ENCODE results near the gene KMT2C.
"Not testable (repeated sequence)": the region's sequence is repeated elsewhere in the genome, so short reads cannot be mapped to it uniquely, and the experiment has no call there.

The KMT2C gene

DNA sequence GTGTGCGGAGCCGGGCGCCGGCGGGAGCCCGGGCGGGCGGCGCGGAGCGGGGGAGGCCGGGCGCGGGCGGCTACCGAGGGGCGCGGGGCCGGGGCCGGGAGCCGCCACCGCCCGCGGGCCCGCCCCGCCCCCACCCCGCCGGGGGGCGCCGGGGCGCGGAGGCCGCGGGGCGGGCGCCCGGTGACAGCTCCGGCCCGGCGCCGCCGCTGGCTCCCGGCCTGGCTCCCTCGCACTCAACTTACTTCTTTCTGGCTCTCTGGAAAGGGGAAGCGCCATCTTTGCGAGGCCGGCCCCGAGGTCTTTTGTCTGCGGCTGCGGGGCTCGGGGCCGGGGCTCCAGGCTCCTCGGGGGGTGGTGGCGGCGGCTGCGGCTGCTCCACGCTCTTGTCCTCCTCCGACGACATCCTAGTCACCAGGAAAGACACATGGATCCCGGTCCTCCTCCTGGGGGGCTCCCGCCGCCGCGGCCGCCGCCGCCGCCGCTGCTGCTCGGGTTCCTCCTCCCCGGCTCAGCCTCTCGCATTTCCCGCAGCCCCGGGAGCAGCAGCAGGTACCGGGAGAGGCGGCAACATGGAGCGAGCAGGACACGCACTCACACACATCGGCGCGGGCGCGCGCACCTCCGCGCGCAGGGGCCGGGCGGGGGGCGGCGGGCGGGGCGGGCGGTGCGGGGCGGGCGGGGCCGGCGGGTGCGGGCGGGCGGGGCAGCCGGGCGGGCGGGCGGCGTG is at the start of gene KMT2C:
Gene KMT2C (minus strand): TSS at position 620 of the 727 bp plus-strand sequence. CDS start 217 bp downstream, at position 403.
- peak; percentile 58 for DNase-seq (ENCODE audit: low spot score)

- no peak for DNase-seq (ENCODE audit: low spot score)
Measured at GRCh38 chr7:152481082-152481481, 45.3 kb upstream of the KMT2C start.

DNA sequence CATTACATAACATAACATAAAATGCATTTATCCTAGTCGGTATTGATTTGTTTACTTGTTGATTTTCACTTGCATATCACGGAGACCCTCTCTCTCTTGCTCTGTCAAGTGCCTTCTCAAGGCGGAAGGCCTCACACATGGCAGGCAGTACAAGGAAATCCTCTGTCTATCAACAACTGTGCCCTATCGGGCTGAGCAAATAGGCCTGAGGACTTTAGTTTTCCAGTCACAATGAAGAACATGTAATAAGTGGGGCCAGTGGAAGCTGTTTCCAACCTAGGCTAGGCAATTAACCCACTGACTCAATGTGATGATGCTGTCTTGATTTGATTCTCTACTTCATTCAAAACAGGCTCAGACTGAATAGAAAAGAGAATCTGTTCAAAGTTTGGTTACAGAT is 44.9 kb upstream of the KMT2C start:
- DNase-seq (ENCODE audit: low spot score) = no peak

DNA sequence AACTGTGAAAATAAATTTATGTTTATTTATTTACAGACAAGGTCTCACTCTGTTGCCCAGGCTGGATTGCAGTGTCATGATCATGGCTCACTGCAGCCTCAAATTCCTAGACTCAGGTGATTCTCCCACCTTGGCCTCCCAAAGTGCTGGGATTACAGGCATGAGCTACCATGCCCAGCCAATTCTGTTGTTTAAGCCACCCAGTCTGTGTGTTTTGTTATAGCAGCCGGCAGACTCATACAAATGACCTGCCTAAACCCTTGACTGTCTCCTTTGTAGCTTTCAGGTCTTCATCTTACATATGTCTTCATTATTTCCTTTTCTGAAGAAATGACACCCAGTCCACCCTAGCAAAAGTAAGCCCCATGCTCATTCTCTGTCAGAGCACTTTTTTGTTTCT is 43.8 kb upstream of the KMT2C start:
- DNase-seq (ENCODE audit: low spot score) = no peak

DNA sequence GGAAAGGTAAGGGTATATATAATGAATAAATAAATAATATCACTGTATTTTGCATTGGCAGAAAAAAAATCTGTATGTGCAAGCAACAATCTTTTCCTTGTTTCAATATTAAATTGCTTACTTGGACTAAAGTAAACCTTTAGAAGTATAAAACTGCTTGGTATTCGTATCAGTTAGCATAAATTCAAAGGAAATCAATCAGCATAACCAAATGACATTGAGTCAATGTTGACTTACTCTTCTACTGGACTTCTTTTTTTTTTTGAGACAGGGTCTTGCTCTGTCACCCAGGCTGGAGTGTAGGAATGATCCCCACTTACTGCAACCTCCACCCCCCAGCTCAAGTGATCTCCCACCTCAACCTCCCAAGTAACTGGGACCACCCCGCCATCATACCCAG is 42.3 kb upstream of the KMT2C start:
- DNase-seq (ENCODE audit: low spot score) = no peak

- DNase-seq (ENCODE audit: low spot score) = no peak
Measured at GRCh38 chr7:152477079-152477478, 41.3 kb upstream of the KMT2C start.

- DNase-seq (ENCODE audit: low spot score) = no peak
Measured at GRCh38 chr7:152476551-152476950, 40.7 kb upstream of the KMT2C start.

GRCh38 chr7:152471023-152471620 is 35.3 kb upstream of the KMT2C start:
- DNase-seq (ENCODE audit: low spot score) = not testable (repeated sequence)

GRCh38 chr7:152470251-152471022 is 34.6 kb upstream of the KMT2C start:
- DNase-seq (ENCODE audit: low spot score) = not testable (repeated sequence)

DNA sequence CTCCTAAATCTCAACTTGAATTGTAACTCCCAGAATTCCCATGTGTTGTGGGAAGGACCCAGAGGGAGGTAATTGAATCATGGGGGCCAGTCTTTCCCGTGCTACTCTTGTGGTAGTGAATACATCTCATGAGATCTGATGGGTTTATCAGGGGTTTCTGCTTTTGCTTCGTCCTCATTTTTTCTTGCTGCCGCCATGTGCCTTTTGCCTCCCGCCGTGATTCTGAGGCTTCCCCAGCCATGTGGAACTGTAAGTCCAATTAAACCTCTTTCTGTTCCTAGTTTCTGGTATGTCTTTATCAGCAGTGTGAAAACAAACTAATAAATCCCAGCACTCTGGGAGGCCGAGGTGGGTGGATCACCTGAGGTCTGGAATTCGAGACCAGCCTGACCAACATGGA is 33.8 kb upstream of the KMT2C start:
- DNase-seq (ENCODE audit: low spot score) = not testable (repeated sequence)

GRCh38 chr7:152467225-152467624 is 31.4 kb upstream of the KMT2C start:
- no peak for DNase-seq (ENCODE audit: low spot score)

DNA sequence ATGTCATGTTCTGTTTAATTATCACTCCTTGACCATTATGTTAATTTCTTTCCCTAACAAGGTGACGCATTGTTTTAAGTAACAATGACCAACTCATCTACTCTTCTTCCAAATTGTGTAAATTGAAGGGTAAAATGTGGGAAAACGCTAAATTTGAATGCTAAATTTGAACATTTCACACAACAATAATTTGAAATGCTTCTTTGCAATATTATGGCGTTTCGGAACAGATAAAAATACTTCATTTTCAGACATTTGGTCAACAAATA is 29.2 kb upstream of the KMT2C start:
- no peak for DNase-seq (ENCODE audit: low spot score)

DNA sequence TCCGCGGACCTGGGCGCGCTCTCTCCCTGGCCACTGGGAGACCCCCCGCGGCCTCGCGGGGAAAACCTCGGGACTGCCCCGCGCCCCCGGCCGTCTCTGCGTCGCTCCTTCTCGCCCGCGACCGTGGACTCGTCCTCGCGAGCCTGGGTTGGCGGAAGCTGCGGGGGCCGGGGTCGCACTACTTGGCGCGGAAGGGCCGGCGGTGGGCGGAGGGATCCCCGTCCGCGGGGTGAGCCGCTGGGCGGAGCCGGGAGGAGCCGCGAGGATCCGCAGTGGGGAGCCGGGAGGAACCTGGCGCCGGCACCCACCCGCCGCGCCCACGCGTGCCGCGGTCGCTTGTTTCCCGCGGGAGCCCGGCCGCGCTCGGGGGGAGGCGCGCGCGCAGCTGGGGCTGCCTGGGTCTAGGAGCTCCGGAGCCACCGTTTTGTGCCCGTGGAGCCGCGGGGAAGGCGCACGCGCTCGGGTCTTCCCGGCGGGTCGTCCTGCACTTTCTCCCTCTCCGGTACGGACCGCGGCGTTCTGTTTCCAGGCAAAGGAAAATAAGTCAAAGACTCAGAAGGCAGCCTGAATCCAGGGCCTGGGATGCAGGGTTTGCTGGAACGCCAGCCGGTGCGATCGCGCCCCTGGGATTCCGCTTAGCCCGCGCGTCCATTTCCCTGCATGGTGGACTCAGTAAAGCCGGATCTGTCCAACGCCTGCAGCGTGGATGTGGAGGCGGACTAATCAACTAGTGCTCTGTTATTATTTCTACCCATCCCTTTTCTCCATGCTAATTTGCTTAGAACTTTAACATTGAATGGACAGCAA is 28.7 kb upstream of the KMT2C start:
- DNase-seq (ENCODE audit: low spot score) = peak; percentile 54

- DNase-seq (ENCODE audit: low spot score) = peak; percentile 99
Measured at GRCh38 chr7:152463709-152464311, 28.0 kb upstream of the KMT2C start.

DNA sequence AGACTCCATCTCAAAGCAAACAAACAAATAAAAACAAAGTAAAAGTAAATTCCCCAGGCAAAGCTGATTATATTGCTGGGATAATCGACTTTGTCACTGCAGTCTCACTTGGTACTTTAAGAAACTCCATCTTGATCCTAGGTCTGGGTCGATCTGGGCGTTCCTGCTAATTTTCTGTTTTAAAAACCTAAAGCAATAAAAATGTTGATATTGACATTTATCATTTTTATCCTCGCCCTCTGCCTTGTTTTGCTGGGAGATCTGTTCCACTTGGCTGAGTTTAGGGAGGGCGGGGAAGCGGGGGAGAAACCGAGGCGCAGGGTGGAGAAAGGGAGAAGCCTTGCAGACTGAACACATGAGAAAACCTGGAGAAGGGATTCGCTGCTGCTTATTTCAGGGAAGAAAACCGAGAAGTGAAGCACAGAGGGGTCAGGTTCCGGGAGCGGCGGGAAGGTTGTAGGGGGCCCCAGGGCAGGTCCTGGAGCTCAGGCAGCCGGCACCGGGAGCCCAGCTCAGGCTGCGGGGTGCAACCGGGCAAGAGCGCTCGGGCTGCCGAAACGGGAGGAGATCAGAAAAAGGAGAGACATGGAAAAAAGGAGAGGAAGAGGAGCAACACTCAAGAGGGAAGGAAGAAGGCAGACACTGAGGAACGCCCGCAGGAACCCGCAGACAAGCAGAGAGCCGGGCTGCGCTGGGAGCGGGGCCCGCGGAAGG is 27.3 kb upstream of the KMT2C start:
- DNase-seq (ENCODE audit: low spot score) = no peak

DNA sequence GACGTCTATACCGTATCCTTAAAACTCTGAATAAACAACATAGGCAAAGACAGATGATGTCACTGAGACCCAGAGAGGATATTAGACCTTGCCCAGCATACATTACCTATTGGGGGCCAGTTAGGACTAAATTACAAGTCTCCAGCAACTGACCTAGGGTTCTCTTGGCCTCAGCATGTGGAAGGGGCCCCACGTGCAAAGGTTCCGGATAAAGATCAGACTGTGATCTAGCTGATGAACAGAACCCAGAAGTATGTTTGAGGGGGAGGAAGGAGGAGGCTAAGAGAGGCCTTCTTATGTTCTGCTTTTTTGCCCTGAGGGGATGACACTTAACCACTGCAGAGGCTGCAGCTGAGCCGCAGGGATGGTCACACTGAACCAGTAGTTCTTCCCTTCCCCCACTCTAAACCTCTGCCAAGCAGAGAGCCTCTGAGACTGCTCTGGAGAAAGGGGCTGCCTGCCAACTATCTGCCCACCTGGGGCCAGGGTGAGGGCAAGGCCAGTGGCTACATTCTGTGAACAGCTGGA is 24.0 kb upstream of the KMT2C start:
- DNase-seq (ENCODE audit: low spot score) = no peak

DNA sequence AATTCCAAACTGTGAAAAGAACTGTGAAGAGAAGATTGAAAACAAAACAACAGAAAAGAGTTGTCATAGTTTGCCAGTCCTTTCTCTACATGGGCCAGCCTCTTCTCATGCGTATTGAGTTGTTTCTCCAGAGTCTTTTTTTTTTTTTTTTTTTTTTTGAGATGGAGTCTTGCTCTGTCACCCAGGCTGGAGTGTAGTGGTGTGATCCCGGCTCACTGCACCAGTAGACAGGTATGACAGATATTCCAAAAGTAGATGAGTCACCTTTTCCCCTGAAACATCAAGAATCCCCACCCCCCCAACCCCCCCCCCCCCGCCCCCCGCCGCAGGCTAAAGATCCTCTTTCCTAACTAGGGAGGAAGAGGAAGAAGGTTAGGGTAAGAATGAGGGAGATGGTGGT is 15.6 kb upstream of the KMT2C start:
- DNase-seq (ENCODE audit: low spot score) = no peak

- not testable (repeated sequence) for DNase-seq (ENCODE audit: low spot score)
Measured at GRCh38 chr7:152445386-152446008, 9.7 kb upstream of the KMT2C start.

DNA sequence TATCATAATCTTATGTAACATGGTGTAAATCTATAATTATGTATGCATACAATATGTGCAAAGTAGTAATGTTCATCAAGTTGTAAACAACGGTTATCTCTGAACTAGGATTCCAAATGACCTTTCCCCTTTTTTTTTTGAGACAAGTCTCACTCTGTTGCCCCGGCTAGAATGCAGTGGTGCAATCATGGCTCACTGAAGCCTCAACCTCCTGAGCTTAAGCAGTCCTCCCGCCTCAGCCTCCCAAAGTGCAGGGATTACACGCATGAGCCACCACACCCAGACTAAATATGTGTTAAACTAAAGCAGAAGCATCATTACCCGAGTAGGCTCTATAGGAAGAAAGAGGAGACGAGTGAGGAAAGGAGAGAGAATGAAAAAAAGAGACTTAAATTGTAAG is 7.8 kb upstream of the KMT2C start:
- DNase-seq (ENCODE audit: low spot score) = no peak

GRCh38 chr7:152442330-152442835 is 6.6 kb upstream of the KMT2C start:
- DNase-seq (ENCODE audit: low spot score) = no peak
